H9 (cell line): ENCODE results near the gene SYCE3. TPM values are rescaled to one million over a fixed set of nuclear protein-coding genes. Genes with fewer than 3 reads are reported as not detected.

Source experiments
- DNase-seq: peaks from one replicate; pipeline ENCODE4 v3.0.0-alpha.2; 2017
- H2AFZ ChIP-seq: one replicate; pipeline ENCODE4 v1.6.1; 2013; ENCODE audit warnings: mild to moderate bottlenecking, low read length, control low read depth, moderate library complexity
- H2AK5ac ChIP-seq: 2 replicates; pipeline ENCODE4 v1.6.1; 2013; ENCODE audit warnings: low read length, control low read depth, mixed read lengths; ENCODE audit not compliant: insufficient read length
- H2BK120ac ChIP-seq: one replicate; pipeline ENCODE4 v1.6.1; 2013; ENCODE audit warnings: low read depth, mild to moderate bottlenecking, low read length, control low read depth, inconsistent platforms; ENCODE audit not compliant: poor library complexity, severe bottlenecking
- H2BK12ac ChIP-seq: 2 replicates; pipeline ENCODE4 v1.6.1; 2013; ENCODE audit warnings: low read length, control low read depth, mixed read lengths, low read depth; ENCODE audit not compliant: insufficient read length
- H2BK15ac ChIP-seq: 2 replicates; pipeline ENCODE4 v1.6.1; 2013; ENCODE audit warnings: low read depth, low read length, control low read depth
- H2BK20ac ChIP-seq: one replicate; pipeline ENCODE4 v1.6.1; 2013; ENCODE audit warnings: low read depth, mild to moderate bottlenecking, low read length, control low read depth, inconsistent platforms; ENCODE audit not compliant: poor library complexity, severe bottlenecking
- H2BK5ac ChIP-seq: 2 replicates; pipeline ENCODE4 v1.6.1; 2013; ENCODE audit warnings: low read length, control low read depth, mixed read lengths; ENCODE audit not compliant: insufficient read length
- H3K14ac ChIP-seq: 2 replicates; pipeline ENCODE4 v1.6.1; 2013; ENCODE audit warnings: low read length, control low read depth; ENCODE audit not compliant: insufficient read depth
- H3K18ac ChIP-seq: 2 replicates; pipeline ENCODE4 v1.6.1; 2013; ENCODE audit warnings: low read depth, mild to moderate bottlenecking, mixed read lengths, low read length, control low read depth; ENCODE audit not compliant: insufficient read length
- H3K23ac ChIP-seq: 2 replicates; pipeline ENCODE4 v1.6.1; 2013; ENCODE audit warnings: low read length, control low read depth, mixed read lengths, low read depth; ENCODE audit not compliant: insufficient read length
- H3K23me2 ChIP-seq: 2 replicates; pipeline ENCODE4 v1.6.1; 2013; ENCODE audit warnings: low read depth, mild to moderate bottlenecking, mixed read lengths, low read length, control low read depth; ENCODE audit not compliant: insufficient read length, poor library complexity, severe bottlenecking
- H3K27ac ChIP-seq: 2 replicates; pipeline ENCODE4 v1.5.1; 2013; ENCODE audit warnings: low read length, control low read depth, mixed read lengths, low read depth; ENCODE audit not compliant: insufficient read length
- H3K27me3 ChIP-seq: 2 replicates; pipeline ENCODE4 v1.6.1; 2013; ENCODE audit warnings: low read length, control low read depth, inconsistent platforms; ENCODE audit not compliant: insufficient read depth
- H3K4ac ChIP-seq: 2 replicates; pipeline ENCODE4 v1.6.1; 2013; ENCODE audit warnings: low read depth, mild to moderate bottlenecking, control low read depth, inconsistent platforms, low read length, moderate library complexity
- H3K4me1 ChIP-seq: 2 replicates; pipeline ENCODE4 v1.6.1; 2013; ENCODE audit warnings: low read length, control low read depth, inconsistent platforms; ENCODE audit not compliant: insufficient read depth
- H3K4me2 ChIP-seq: 2 replicates; pipeline ENCODE4 v1.6.1; 2013; ENCODE audit warnings: low read length, control low read depth, mixed read lengths; ENCODE audit not compliant: insufficient read length, insufficient read depth
- H3K56ac ChIP-seq: 2 replicates; pipeline ENCODE4 v1.6.1; 2013; ENCODE audit warnings: low read depth, mild to moderate bottlenecking, mixed read lengths, low read length, control low read depth; ENCODE audit not compliant: insufficient read length
- H3K79me1 ChIP-seq: 2 replicates; pipeline ENCODE4 v1.6.1; 2013; ENCODE audit warnings: low read depth, mild to moderate bottlenecking, moderate library complexity, low read length, control low read depth, inconsistent platforms; ENCODE audit not compliant: insufficient read depth, poor library complexity, severe bottlenecking
- H3K79me2 ChIP-seq: 2 replicates; pipeline ENCODE4 v1.6.1; 2013; ENCODE audit warnings: low read length, control low read depth, inconsistent platforms; ENCODE audit not compliant: insufficient read depth
- H3K9ac ChIP-seq: 2 replicates; pipeline ENCODE4 v1.6.1; 2013; ENCODE audit warnings: low read length, control low read depth, mixed read lengths; ENCODE audit not compliant: insufficient read length; ENCODE audit errors: extremely low read depth
- H3K9me3 ChIP-seq: one replicate; pipeline ENCODE4 v1.6.1; 2013; ENCODE audit warnings: low read depth, low read length, inconsistent platforms; ENCODE audit not compliant: control insufficient read depth
- H3T11ph ChIP-seq: one replicate; pipeline ENCODE4 v1.6.1; 2013; ENCODE audit warnings: mild to moderate bottlenecking, low read length, control low read depth, inconsistent platforms
- H4K20me1 ChIP-seq: one replicate; pipeline ENCODE4 v1.6.1; 2013; ENCODE audit not compliant: control insufficient read depth, insufficient read length, insufficient read depth
- H4K5ac ChIP-seq: 2 replicates; pipeline ENCODE4 v1.6.1; 2013; ENCODE audit warnings: low read depth, mild to moderate bottlenecking, mixed read lengths, low read length, control low read depth; ENCODE audit not compliant: insufficient read length
- H4K8ac ChIP-seq: replicated peaks from 2 replicates; pipeline ENCODE4 v1.6.1; 2013; ENCODE audit warnings: low read length, control low read depth, mixed read lengths, low read depth; ENCODE audit not compliant: insufficient read length
- H4K91ac ChIP-seq: 2 replicates; pipeline ENCODE4 v1.6.1; 2013; ENCODE audit warnings: low read depth, mild to moderate bottlenecking, moderate library complexity, mixed read lengths, low read length, control low read depth; ENCODE audit not compliant: insufficient read length
- H3K27ac Mint-ChIP-seq, 3 experiments: 2 replicates in 2 of 3; 3 replicates in 1 of 3; pipeline ENCODE4 v1.8.0; 2020 to 2021; ENCODE audit warnings: mixed read lengths in 3 of 3, mild to moderate bottlenecking in 1 of 3, moderate library complexity in 1 of 3
- H3K27me3 Mint-ChIP-seq: 2 replicates; pipeline ENCODE4 v1.8.0; 2021; ENCODE audit warnings: low read depth, mild to moderate bottlenecking, moderate library complexity, mixed read lengths
- H3K36me3 Mint-ChIP-seq, 3 experiments: 2 replicates in 2 of 3; 3 replicates in 1 of 3; pipeline ENCODE4 v1.8.0; 2020 to 2021; ENCODE audit warnings: low read depth in 3 of 3, mixed read lengths in 3 of 3; ENCODE audit not compliant: insufficient read depth in 1 of 3
- H3K4me1 Mint-ChIP-seq, 2 experiments: 2 replicates each; pipeline ENCODE4 v1.8.0; 2020; ENCODE audit warnings: mixed read lengths in 2 of 2
- H3K4me3 Mint-ChIP-seq, 2 experiments: 2 replicates in 1 of 2; 3 replicates in 1 of 2; pipeline ENCODE4 v1.8.0; 2020 to 2021; ENCODE audit warnings: mild to moderate bottlenecking in 2 of 2, mixed read lengths in 2 of 2, moderate library complexity in 1 of 2
- H3K9me3 Mint-ChIP-seq, 2 experiments: 2 replicates in 1 of 2; 3 replicates in 1 of 2; pipeline ENCODE4 v1.8.0; 2020; ENCODE audit warnings: mild to moderate bottlenecking in 2 of 2, mixed read lengths in 2 of 2, moderate library complexity in 1 of 2
- WGBS: extraction: QIAGEN DNeasy Blood & Tissue Kit; methylation state at CpG from one replicate; pipeline ENCODE4 v1.1.7; 2013; ENCODE audit warnings: missing lambda C conversion rate, low lambda C conversion rate, mixed read lengths; ENCODE audit not compliant: insufficient read length; ENCODE audit errors: extremely low coverage; 5-methylcytosine and 5-hydroxymethylcytosine counted together
- total RNA-seq: library from RNA; stranded (reverse); gene quantifications from 2 replicates; pipeline ENCODE4 v1.2.1, GENCODE V29; 2021
- TF ChIP-seq, protein P1 (sequence below): fragments of 200-600 bp; sonication (generic); conservative IDR thresholded peaks from 3 replicates; pipeline ENCODE4 v1.8.0; 2021; ENCODE audit warnings: antibody characterized with exemption, mild to moderate bottlenecking

The SYCE3 gene
- total RNA-seq, 1 experiment from 2014 or later: 0.85 TPM

DNA sequence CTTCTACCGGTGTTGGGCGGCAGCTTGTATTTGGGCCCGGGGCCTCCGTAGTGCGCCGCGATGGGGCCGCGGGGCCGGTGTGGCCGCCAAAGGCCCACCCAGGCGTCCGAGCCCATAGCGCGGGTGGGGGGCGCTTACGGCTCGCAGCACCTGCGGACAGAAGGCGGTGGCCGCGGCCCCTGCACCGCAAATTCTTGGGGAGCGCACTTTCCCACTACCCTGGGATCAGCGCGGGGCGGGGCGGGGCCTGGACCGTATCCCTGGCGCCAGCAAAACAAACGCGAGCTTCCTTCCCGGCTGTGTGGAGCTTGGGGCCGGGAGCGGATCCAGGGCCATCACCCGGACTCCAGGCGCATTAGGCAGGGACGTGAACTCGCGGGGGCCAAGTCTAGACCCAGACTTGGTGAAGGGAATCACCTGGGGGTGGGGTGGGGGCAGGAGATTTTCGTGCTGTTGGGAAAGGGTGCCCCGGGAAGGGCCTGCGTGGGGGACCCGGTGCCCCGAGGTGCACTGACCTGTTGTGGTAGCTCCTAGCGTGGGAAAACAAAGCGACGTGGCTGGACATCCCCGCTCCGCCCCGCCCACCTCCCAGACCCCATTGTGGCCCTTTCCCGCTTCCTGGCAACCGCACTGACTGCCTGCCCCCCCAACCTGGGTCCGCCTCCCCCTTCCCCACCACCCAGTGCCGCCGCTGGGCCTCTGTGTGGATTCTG, 30.6 kb downstream of the SYCE3 start:
- H2BK5ac ChIP-seq: no peak overlapping the region
- H3K56ac ChIP-seq: no peak overlapping the region
- no peak overlapping the region for H3K9ac ChIP-seq
- no CpG with 5 or more reads among the region's 56 CpGs for WGBS
- no peaks in the 10 kb centered on the region for H3K4me1 ChIP-seq
- no peaks in the 10 kb centered on the region; a peak in 1 of 5 replicates for H3K9me3 Mint-ChIP-seq
- peaks cover 18% of the 10 kb centered on the region for H3K23me2 ChIP-seq
- H2BK120ac ChIP-seq: no peak overlapping the region
- DNase-seq: peak; percentile 53
- no peaks in the 10 kb centered on the region for H3K79me2 ChIP-seq
- no peak overlapping the region for H2AFZ ChIP-seq
- H3K4me3 Mint-ChIP-seq: peak overlapping the region; percentile 47 to 80
- TF ChIP-seq, protein P1, sequence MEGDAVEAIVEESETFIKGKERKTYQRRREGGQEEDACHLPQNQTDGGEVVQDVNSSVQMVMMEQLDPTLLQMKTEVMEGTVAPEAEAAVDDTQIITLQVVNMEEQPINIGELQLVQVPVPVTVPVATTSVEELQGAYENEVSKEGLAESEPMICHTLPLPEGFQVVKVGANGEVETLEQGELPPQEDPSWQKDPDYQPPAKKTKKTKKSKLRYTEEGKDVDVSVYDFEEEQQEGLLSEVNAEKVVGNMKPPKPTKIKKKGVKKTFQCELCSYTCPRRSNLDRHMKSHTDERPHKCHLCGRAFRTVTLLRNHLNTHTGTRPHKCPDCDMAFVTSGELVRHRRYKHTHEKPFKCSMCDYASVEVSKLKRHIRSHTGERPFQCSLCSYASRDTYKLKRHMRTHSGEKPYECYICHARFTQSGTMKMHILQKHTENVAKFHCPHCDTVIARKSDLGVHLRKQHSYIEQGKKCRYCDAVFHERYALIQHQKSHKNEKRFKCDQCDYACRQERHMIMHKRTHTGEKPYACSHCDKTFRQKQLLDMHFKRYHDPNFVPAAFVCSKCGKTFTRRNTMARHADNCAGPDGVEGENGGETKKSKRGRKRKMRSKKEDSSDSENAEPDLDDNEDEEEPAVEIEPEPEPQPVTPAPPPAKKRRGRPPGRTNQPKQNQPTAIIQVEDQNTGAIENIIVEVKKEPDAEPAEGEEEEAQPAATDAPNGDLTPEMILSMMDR: no peak
- no peak overlapping the region; the same call in 1 of the 2 replicates for H3K14ac ChIP-seq
- no peak overlapping the region for H4K8ac ChIP-seq
- no peak overlapping the region for H4K5ac ChIP-seq
- no peaks in the 10 kb centered on the region; a peak in 1 of 7 replicates for H3K36me3 Mint-ChIP-seq
- no peak overlapping the region for H2BK15ac ChIP-seq
- no peaks in the 10 kb centered on the region for H3K9me3 ChIP-seq
- no peaks in the 10 kb centered on the region for H4K20me1 ChIP-seq
- peak overlapping the region; percentile 34 for H3K4me2 ChIP-seq
- H3T11ph ChIP-seq: no peak overlapping the region
- no peak overlapping the region for H2AK5ac ChIP-seq
- H3K23ac ChIP-seq: no peak overlapping the region
- no peak overlapping the region for H2BK20ac ChIP-seq
- no peak overlapping the region for H2BK12ac ChIP-seq
- peaks cover 11 to 15% of the 10 kb centered on the region in 2 experiments for H3K4me1 Mint-ChIP-seq
- no peak overlapping the region for H3K27ac ChIP-seq
- no peak overlapping the region for H3K4ac ChIP-seq
- H3K18ac ChIP-seq: peak overlapping the region; percentile 79
- H4K91ac ChIP-seq: no peak overlapping the region
- peaks cover 78% of the 10 kb centered on the region for H3K27me3 Mint-ChIP-seq
- peaks cover 37% of the 10 kb centered on the region; the same call in 1 of the 2 replicates for H3K27me3 ChIP-seq
- H3K79me1 ChIP-seq: no peaks in the 10 kb centered on the region
- H3K27ac Mint-ChIP-seq: no peak overlapping the region
